Mesodermal cell (in vitro differentiated cells): ENCODE data around the gene ZNF254. TPM values are rescaled to one million over a fixed set of nuclear protein-coding genes. Genes with fewer than 3 reads are reported as not detected.
"Not testable (repeated sequence)": the region's sequence is repeated elsewhere in the genome, so short reads cannot be mapped to it uniquely, and the experiment has no call there.

Experiments used
- H3K27ac ChIP-seq: 2 replicates; pipeline ENCODE4 v1.7.0; 2013; ENCODE audit warnings: mild to moderate bottlenecking, low read depth, low read length, moderate library complexity; ENCODE audit not compliant: severe bottlenecking
- H3K36me3 ChIP-seq: 2 replicates; pipeline ENCODE4 v1.7.1; 2013; ENCODE audit warnings: mild to moderate bottlenecking, low read length, moderate library complexity; ENCODE audit not compliant: control insufficient read depth, insufficient read depth
- H3K4me1 ChIP-seq: one replicate; pipeline ENCODE4 v1.7.1; 2013; ENCODE audit warnings: mild to moderate bottlenecking, low read length; ENCODE audit not compliant: insufficient read depth, control insufficient read depth, poor library complexity, severe bottlenecking
- H3K4me3 ChIP-seq: 2 replicates; pipeline ENCODE4 v1.7.0; 2013; ENCODE audit warnings: low read length, control low read depth, mild to moderate bottlenecking; ENCODE audit not compliant: insufficient read depth, poor library complexity, severe bottlenecking; ENCODE audit errors: extremely low read depth
- H3K9me3 ChIP-seq: 2 replicates; pipeline ENCODE4 v1.7.1; 2013; ENCODE audit warnings: mild to moderate bottlenecking, low read length, moderate library complexity; ENCODE audit not compliant: control insufficient read depth
- whole genome bisulfite sequencing, 2 experiments: methylation state at CpG; one replicate each; pipeline ENCODE4 v1.1.5; 2013; ENCODE audit warnings: missing lambda C conversion rate in 2 of 2; ENCODE audit not compliant: insufficient coverage in 2 of 2; 5-methylcytosine and 5-hydroxymethylcytosine counted together
- polyA plus RNA-seq, 2 experiments: library from polyadenylated mRNA; stranded (reverse); fragments of 50-300 nt; gene quantifications; one replicate each; pipeline ENCODE4 v1.2.3, GENCODE V29; 2013

The ZNF254 gene
- polyA plus RNA-seq (2013, experiment 1 of 2) = 22.6 TPM
- polyA plus RNA-seq (2013, experiment 2 of 2) = 29.1 TPM

DNA sequence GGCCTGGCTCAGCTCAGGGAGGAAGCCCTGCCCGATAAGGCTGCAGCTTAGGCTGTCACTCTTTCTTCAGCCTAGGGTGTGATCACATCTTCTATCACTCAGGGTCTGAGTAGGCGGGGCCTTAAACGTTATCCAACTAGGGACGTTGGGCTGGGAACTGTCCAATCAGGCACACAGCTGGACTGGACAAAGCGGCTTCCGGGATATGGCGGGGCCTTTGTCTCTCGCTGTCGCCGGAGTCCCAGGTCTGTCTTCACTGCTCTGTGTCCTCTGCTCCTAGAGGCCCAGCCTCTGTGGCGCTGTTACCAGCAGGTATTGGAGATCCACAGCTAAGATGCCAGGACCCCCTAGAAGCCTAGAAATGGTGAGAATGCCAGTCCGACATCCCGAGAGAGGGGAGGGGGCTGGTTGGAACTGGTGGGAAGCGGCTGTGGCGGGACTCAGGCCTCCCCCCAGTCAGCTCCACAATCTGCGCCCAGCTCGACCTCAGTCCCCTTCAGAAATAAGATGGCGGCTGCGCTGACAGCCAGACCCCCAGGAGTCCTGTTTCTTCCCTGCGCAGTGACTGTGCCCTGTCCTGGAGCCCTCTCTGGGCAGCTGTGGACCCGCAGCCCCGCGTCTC, at the start of gene ZNF254:
Gene ZNF254 (plus strand): TSS at position 214 of the 622 bp plus-strand sequence. CDS start 121 bp downstream, at position 335.
- Histone ChIP-seq H3K27ac (peak within 1 kb of the TSS; percentile 100), H3K4me3 (peak within 1 kb of the TSS; percentile 60), H3K9me3 (no peaks in the 10 kb centered on the region), H3K36me3 (peaks cover 35% of the 10 kb centered on the region), H3K4me1 (no peaks in the 10 kb centered on the region)
- WGBS, 2 experiments = 0 to 2% methylated on average over 16 to 22 of the region's 23 CpGs

DNA sequence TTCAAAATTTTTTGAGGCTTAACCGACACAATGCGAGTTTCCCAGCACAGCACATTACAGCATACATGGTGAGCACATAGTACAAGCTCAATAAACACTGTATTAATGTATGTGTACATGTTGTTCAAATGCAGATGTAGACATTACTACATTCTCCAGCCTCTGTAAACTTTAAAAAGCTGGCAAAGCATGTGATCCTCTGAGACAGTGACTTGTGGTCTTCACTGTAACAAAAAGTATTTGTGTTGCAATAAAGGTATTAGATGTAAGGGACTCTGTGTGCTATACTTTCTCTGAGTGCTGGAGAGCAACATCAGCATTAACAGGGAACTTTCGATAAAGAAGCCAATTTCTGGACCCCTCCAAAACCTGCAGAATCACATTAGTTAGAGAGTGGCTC, 46.4 kb upstream of the ZNF254 start:
- Histone ChIP-seq H3K9me3 (no peaks in the 10 kb centered on the region), H3K27ac (no peak overlapping the region), H3K36me3 (peaks cover 73% of the 10 kb centered on the region), H3K4me3 (no peak overlapping the region), H3K4me1 (no peaks in the 10 kb centered on the region)
- 100% methylated on average over 1 of the region's 3 CpGs for WGBS, 2 experiments

DNA sequence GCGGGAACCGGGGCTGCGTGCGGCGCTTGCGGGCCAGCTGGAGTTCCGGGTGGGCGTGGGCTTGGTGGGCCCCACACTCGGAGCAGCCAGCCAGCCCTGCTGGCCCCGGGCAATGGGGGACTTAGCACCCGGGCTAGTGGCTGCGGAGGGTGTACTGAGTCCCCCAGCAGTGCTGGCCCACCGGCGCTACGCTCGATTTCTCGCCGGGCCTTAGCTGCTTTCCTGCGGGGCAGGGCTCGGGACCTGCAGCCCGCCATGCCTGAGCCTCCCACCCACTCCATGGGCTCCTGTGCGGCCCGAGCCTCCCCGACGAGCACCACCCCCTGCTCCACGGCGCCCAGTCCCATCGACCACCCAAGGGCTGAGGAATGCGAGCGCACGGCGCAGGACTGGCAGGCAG, 45.7 kb upstream of the ZNF254 start:
- H3K9me3 ChIP-seq, H3K4me3 ChIP-seq, H3K4me1 ChIP-seq, H3K27ac ChIP-seq: not testable (repeated sequence)
- WGBS, 2 experiments = no CpG with 5 or more reads among the region's 32 CpGs
- peaks cover 71% of the 10 kb centered on the region for H3K36me3 ChIP-seq

- H3K4me3 ChIP-seq = no peak overlapping the region
- no peaks in the 10 kb centered on the region for H3K4me1 ChIP-seq
- 89% methylated on average over 1 of the region's 1 CpG; no CpG with 5 or more reads in 1 of the 2 experiments for WGBS, 2 experiments
- H3K36me3 ChIP-seq = peaks cover 75% of the 10 kb centered on the region
- no peaks in the 10 kb centered on the region for H3K9me3 ChIP-seq
- H3K27ac ChIP-seq = no peak overlapping the region
Observed at GRCh38 chr19:24046550-24046949, 40.4 kb upstream of the ZNF254 start.

DNA sequence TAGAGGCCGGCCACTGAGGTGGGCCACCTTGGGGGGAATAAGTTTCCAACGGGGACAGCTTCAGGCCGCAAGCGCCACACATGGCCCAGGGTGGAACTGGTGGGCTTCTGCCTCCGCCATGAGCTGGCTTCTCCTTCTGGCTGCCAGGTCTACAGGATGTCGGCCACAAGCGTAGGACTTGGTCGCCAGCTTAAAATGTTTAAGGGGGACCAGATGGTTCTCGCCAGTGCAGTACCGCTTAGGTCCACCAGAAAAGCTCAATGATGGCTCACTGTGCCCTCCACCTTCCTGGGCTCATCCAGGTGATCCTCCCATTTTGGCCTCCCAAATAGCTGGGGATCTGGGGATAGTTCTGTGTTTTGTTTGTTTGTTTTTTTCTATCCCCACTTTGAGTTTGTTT, 38.7 kb upstream of the ZNF254 start:
- Histone ChIP-seq H3K4me3 (no peak overlapping the region), H3K27ac (no peak overlapping the region), H3K4me1 (no peaks in the 10 kb centered on the region), H3K9me3 (no peaks in the 10 kb centered on the region), H3K36me3 (peaks cover 83% of the 10 kb centered on the region)
- WGBS, 2 experiments = 95 to 98% methylated on average over 8 to 10 of the region's 10 CpGs

GRCh38 chr19:24049537-24049936, 37.5 kb upstream of the ZNF254 start:
- Histone ChIP-seq H3K9me3 (no peaks in the 10 kb centered on the region), H3K4me3 (no peak overlapping the region), H3K4me1 (no peaks in the 10 kb centered on the region), H3K36me3 (peaks cover 93% of the 10 kb centered on the region), H3K27ac (no peak overlapping the region)
- 93 to 100% methylated on average over 1 of the region's 1 CpG for WGBS, 2 experiments

DNA sequence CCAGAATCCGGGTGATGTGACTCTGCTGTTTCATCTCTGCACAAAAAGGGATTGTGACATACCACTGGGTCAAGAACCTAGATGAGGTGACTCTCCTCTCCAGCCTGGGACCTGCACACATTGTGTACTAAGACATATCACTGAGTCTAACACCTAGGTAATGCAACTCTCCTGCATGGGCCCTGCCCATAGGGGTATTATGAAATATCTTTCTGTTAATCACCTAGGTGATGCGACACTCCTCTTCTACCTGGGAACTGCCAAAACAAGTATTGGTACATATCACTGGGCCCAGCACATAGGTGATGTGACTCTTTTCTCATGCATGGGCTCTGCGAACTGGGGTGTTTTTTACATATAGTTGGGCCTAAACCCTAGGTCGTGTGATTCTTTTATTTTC, 35.5 kb upstream of the ZNF254 start:
- Histone ChIP-seq H3K4me3 (no peak overlapping the region), H3K27ac (no peak overlapping the region), H3K4me1 (no peaks in the 10 kb centered on the region), H3K9me3 (no peaks in the 10 kb centered on the region), H3K36me3 (peaks cover 96% of the 10 kb centered on the region)
- 92 to 100% methylated on average over 3 to 4 of the region's 4 CpGs for WGBS, 2 experiments

- Histone ChIP-seq H3K9me3 (no peaks in the 10 kb centered on the region), H3K4me3 (no peak overlapping the region), H3K4me1 (no peaks in the 10 kb centered on the region), H3K36me3 (peaks cover 96% of the 10 kb centered on the region), H3K27ac (no peak overlapping the region)
- WGBS, 2 experiments = 86 to 100% methylated on average over 1 of the region's 3 CpGs
Observed at GRCh38 chr19:24052811-24053210, 34.2 kb upstream of the ZNF254 start.

DNA sequence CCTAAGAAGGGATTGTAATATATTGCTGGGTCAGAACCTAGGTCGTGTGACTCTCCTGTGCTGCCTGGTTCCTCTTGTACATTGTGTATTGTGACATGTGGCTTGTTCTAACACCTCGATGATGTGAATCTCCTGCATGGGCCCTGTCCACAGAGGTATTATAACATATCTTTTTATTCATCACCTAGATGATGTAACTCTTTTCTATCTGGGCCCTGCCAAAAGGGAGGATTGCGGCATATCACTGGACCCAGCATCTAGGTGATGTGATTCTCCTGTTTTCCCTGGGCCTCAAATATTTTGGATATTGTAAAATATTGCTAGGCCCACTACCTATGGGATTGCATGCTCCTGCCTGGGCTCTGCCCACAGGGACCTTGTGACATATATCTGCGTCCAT, 33.4 kb upstream of the ZNF254 start:
- 83 to 97% methylated on average over 1 to 2 of the region's 4 CpGs for WGBS, 2 experiments
- H3K9me3 ChIP-seq = no peaks in the 10 kb centered on the region
- H3K36me3 ChIP-seq = peaks cover 96% of the 10 kb centered on the region
- no peaks in the 10 kb centered on the region for H3K4me1 ChIP-seq
- H3K4me3 ChIP-seq = no peak overlapping the region
- no peak overlapping the region for H3K27ac ChIP-seq

- H3K36me3 ChIP-seq = peaks cover 96% of the 10 kb centered on the region
- no peak overlapping the region for H3K4me3 ChIP-seq
- no peaks in the 10 kb centered on the region for H3K9me3 ChIP-seq
- H3K4me1 ChIP-seq = no peaks in the 10 kb centered on the region
- H3K27ac ChIP-seq = no peak overlapping the region
- 86 to 95% methylated on average over 1 to 4 of the region's 5 CpGs for WGBS, 2 experiments
Observed at GRCh38 chr19:24054044-24054935, 32.7 kb upstream of the ZNF254 start.

GRCh38 chr19:24055548-24055947, 31.4 kb upstream of the ZNF254 start:
- Histone ChIP-seq H3K27ac (no peak overlapping the region), H3K9me3 (no peaks in the 10 kb centered on the region), H3K4me3 (no peak overlapping the region), H3K4me1 (no peaks in the 10 kb centered on the region), H3K36me3 (peaks cover 97% of the 10 kb centered on the region)
- 100% methylated on average over 1 to 2 of the region's 3 CpGs for WGBS, 2 experiments
